ENCODE data around the gene SERP1. TPM values are rescaled to one million over a fixed set of nuclear protein-coding genes. Genes with fewer than 3 reads are reported as not detected.

SERP1 gene
- total RNA-seq (2022) (227 and 308 TPM in 2 replicates), Bru-seq, nascent RNA (percentile 76 among the genes with signal in this experiment), BruChase-seq, experiment 1, labeled RNA remaining after a 6-hour chase (percentile 96 among the genes with signal in this experiment), BruChase-seq, experiment 2, labeled RNA remaining after a 2-hour chase (percentile 89 among the genes with signal in this experiment)
- long read RNA-seq, transcript SERP1-208 (2 exons, 830 nt): minor isoform, 20 of 1,665 reads
- long read RNA-seq, transcript SERP1-201 (3 exons, 3,171 nt): major isoform, 1,551 of 1,665 reads
- long read RNA-seq, partial matches to known transcripts: 4 of 1,665 reads
- long read RNA-seq, other reads (novel, unspliced or antisense): 88 of 1,665 reads

- no TSS peak for BruUV-seq (replicated peaks)
- ChIA-PET POLR2A (interaction anchor here (0.6 to 7.5 kb wide), 48 partner anchors 8 to 1344 kb away, joined by 3 to 106 read pairs (median 4); partner anchors contain the start of genes ERICH6, MED12L, SELENOT and SIAH2), CTCF (interaction anchor here (0.5 to 1.2 kb wide), 5 partner anchors 20 to 609 kb away, joined by 3 to 4 read pairs (median 3); no protein-coding TSS in a partner anchor)
- H3K4me1 Mint-ChIP-seq (ENCODE audit: insufficient read depth, unreplicated experiment): peaks cover 17% of the 10 kb centered on the region
- DNase-seq (ENCODE audit: unreplicated experiment): peak; percentile 99
- intact Hi-C loops (cut with micrococcal nuclease): loop anchor here (2.0 to 5.0 kb wide), 2 partner anchors 140 to 216 kb away; partner anchors contain the start of gene SIAH2
- H3K4me3 Mint-ChIP-seq (ENCODE audit: unreplicated experiment): peak within 1 kb of the TSS; percentile 83
- peaks cover 53% of the 10 kb centered on the region for H3K36me3 Mint-ChIP-seq (ENCODE audit: insufficient read depth, unreplicated experiment)
- TF ChIP-seq, protein P1, sequence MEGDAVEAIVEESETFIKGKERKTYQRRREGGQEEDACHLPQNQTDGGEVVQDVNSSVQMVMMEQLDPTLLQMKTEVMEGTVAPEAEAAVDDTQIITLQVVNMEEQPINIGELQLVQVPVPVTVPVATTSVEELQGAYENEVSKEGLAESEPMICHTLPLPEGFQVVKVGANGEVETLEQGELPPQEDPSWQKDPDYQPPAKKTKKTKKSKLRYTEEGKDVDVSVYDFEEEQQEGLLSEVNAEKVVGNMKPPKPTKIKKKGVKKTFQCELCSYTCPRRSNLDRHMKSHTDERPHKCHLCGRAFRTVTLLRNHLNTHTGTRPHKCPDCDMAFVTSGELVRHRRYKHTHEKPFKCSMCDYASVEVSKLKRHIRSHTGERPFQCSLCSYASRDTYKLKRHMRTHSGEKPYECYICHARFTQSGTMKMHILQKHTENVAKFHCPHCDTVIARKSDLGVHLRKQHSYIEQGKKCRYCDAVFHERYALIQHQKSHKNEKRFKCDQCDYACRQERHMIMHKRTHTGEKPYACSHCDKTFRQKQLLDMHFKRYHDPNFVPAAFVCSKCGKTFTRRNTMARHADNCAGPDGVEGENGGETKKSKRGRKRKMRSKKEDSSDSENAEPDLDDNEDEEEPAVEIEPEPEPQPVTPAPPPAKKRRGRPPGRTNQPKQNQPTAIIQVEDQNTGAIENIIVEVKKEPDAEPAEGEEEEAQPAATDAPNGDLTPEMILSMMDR (IDR thresholded peaks at IDR 0.05; ENCODE audit: unreplicated experiment): no peak
- no peaks in the 10 kb centered on the region for H3K9me3 Mint-ChIP-seq (ENCODE audit: unreplicated experiment)
- H3K27ac Mint-ChIP-seq (ENCODE audit: low read depth, unreplicated experiment): peak within 1 kb of the TSS; percentile 99
- H3K27me3 Mint-ChIP-seq (ENCODE audit: insufficient read depth, unreplicated experiment): no peaks in the 10 kb centered on the region
Observed at GRCh38 chr3:150546226-150547044, at the start of gene SERP1, which contains the start of gene EIF2A. Gene SERP1, minus strand, starts transcription at chr3:150546496. Its CDS starts 361 bp downstream, at chr3:150546135. Gene EIF2A, plus strand, starts transcription at chr3:150546787. Its CDS starts 16 bp downstream, at chr3:150546803.

- CTCF ChIA-PET: interaction anchor here (0.6 to 2.0 kb wide), 4 partner anchors 8 to 1317 kb away, joined by 3 to 8 read pairs (median 6); partner anchors contain the start of gene SELENOT
- H3K4me3 Mint-ChIP-seq (ENCODE audit: unreplicated experiment): no peak overlapping the region
- peaks cover 12% of the 10 kb centered on the region for H3K36me3 Mint-ChIP-seq (ENCODE audit: insufficient read depth, unreplicated experiment)
- no peak for DNase-seq (ENCODE audit: unreplicated experiment)
- TF ChIP-seq, protein P1 (IDR thresholded peaks at IDR 0.05; ENCODE audit: unreplicated experiment): no peak
- intact Hi-C loops (cut with micrococcal nuclease): no loop called here
- POLR2A ChIA-PET: interaction anchor here (0.7 to 3.1 kb wide), 5 partner anchors 9 to 47 kb away, joined by 3 to 23 read pairs (median 4); partner anchors contain the start of gene SELENOT
- no peaks in the 10 kb centered on the region for H3K27me3 Mint-ChIP-seq (ENCODE audit: insufficient read depth, unreplicated experiment)
- H3K27ac Mint-ChIP-seq (ENCODE audit: low read depth, unreplicated experiment): no peak overlapping the region
- peaks cover 6% of the 10 kb centered on the region for H3K4me1 Mint-ChIP-seq (ENCODE audit: insufficient read depth, unreplicated experiment)
- no TSS peak for BruUV-seq (replicated peaks)
- H3K9me3 Mint-ChIP-seq (ENCODE audit: unreplicated experiment): no peaks in the 10 kb centered on the region
Observed at GRCh38 chr3:150594150-150594549, 47.9 kb upstream of the SERP1 start.

DNA sequence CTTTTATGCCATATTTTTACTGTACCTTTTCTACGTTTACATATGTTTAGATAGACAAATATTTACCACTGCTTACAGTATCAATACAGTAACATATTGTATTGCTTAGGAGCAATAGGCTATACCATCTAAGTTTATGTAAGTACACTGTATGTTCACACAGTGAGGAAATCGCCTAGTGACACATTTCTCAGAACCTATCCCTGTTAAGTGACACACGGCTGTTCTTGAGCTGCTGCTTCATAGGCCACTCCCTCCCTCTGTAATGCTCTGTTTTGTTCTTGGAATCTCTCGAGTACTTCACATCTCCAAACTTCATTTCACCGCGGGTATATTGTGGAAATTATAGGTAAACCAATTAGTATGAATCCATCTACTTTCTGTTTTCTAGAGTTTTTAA lies 43.5 kb upstream of the SERP1 start:
- Mint-ChIP-seq H3K4me3 (ENCODE audit: unreplicated experiment) (no peak overlapping the region), H3K36me3 (ENCODE audit: insufficient read depth, unreplicated experiment) (peaks cover 38% of the 10 kb centered on the region), H3K27me3 (ENCODE audit: insufficient read depth, unreplicated experiment) (no peaks in the 10 kb centered on the region), H3K9me3 (ENCODE audit: unreplicated experiment) (no peaks in the 10 kb centered on the region), H3K4me1 (ENCODE audit: insufficient read depth, unreplicated experiment) (peaks cover 11% of the 10 kb centered on the region), H3K27ac (ENCODE audit: low read depth, unreplicated experiment) (no peak overlapping the region)
- intact Hi-C loops (cut with micrococcal nuclease): no loop called here
- DNase-seq (ENCODE audit: unreplicated experiment): no peak
- no TSS peak for BruUV-seq (replicated peaks)
- POLR2A ChIA-PET: interaction anchor here (0.5 to 1.5 kb wide), 6 partner anchors 9 to 174 kb away, joined by 3 to 13 read pairs (median 3); partner anchors contain the start of gene SELENOT
- CTCF ChIA-PET: interaction anchor here (0.6 to 2.0 kb wide), 6 partner anchors 8 to 172 kb away, joined by 3 to 5 read pairs (median 3); no protein-coding TSS in a partner anchor
- TF ChIP-seq, protein P1 (IDR thresholded peaks at IDR 0.05; ENCODE audit: unreplicated experiment): no peak
